K562 (cell line): ENCODE results near the gene DTX4. TPM values are rescaled to one million over a fixed set of nuclear protein-coding genes. Genes with fewer than 3 reads are reported as not detected.

Source experiments
- ATF3 ChIP-seq, 2 experiments: fragments of 450-650 bp in 1 of 2; sonication (generic) in 1 of 2; formaldehyde crosslinking in 1 of 2; IDR thresholded peaks in 1 of 2; conservative IDR thresholded peaks in 1 of 2; 2 replicates each; pipeline versions ENCODE4 v1.6.1 to v1.8.1; 2016 to 2023; ENCODE audit warnings: mild to moderate bottlenecking in 2 of 2, moderate library complexity in 2 of 2, inconsistent platforms in 1 of 2, missing genetic modification reagents in 1 of 2
- CEBPB ChIP-seq: fragments of 450-650 bp; IDR thresholded peaks from 2 replicates; pipeline ENCODE4 v1.6.1; 2016; ENCODE audit warnings: missing genetic modification characterization, missing compliant biosample characterization
- CHD2 ChIP-seq: IDR thresholded peaks from 2 replicates; pipeline ENCODE4 v1.6.1; 2011; ENCODE audit warnings: low read depth, low read length
- CTBP1 ChIP-seq: fragments of 450-650 bp; IDR thresholded peaks from 2 replicates; pipeline ENCODE4 v1.6.1; 2016; ENCODE audit warnings: borderline replicate concordance
- DNMT1 ChIP-seq: fragments of 450-650 bp; IDR thresholded peaks from 2 replicates; pipeline ENCODE4 v1.6.1; 2016; ENCODE audit warnings: antibody characterized with exemption, mild to moderate bottlenecking
- EP300 ChIP-seq: IDR thresholded peaks from 2 replicates; pipeline ENCODE4 v1.6.1; 2012; ENCODE audit warnings: low read length, improper control_type of control experiment
- ESRRA ChIP-seq: fragments of 450-650 bp; IDR thresholded peaks from 2 replicates; pipeline ENCODE4 v1.6.1; 2014; ENCODE audit warnings: low read depth, mild to moderate bottlenecking, moderate library complexity, borderline replicate concordance
- HES1 ChIP-seq: fragments of 450-650 bp; IDR thresholded peaks from 2 replicates; pipeline ENCODE4 v1.6.1; 2016; ENCODE audit warnings: low read depth, mild to moderate bottlenecking, moderate library complexity
- KLF1 ChIP-seq: fragments of 450-650 bp; IDR thresholded peaks from 2 replicates; pipeline ENCODE4 v1.6.1; 2016; ENCODE audit warnings: missing genetic modification characterization, missing compliant biosample characterization
- MNT ChIP-seq, 2 experiments: fragments of 450-650 bp; conservative IDR thresholded peaks; 2 replicates each; pipeline ENCODE4 v1.6.1; 2017; ENCODE audit warnings: mild to moderate bottlenecking in 2 of 2, moderate library complexity in 2 of 2
- NR3C1 ChIP-seq: sonication (generic); formaldehyde crosslinking; IDR thresholded peaks from 2 replicates; pipeline ENCODE4 v1.8.1; 2022; ENCODE audit warnings: missing genetic modification reagents
- PHB2 ChIP-seq: fragments of 450-650 bp; IDR thresholded peaks from 2 replicates; pipeline ENCODE4 v1.6.1; 2017; ENCODE audit warnings: low read depth
- PML ChIP-seq: IDR thresholded peaks from 2 replicates; pipeline ENCODE4 v1.6.1; 2012; ENCODE audit warnings: low read length, inconsistent platforms
- RCOR1 ChIP-seq, 2 experiments: IDR thresholded peaks; 2 replicates each; pipeline ENCODE4 v1.6.1; 2012; ENCODE audit warnings: low read depth in 2 of 2, low read length in 2 of 2, borderline replicate concordance in 1 of 2, improper control_type of control experiment in 1 of 2
- RFX1 ChIP-seq: fragments of 450-650 bp; IDR thresholded peaks from 2 replicates; pipeline ENCODE4 v1.6.1; 2016; ENCODE audit warnings: mild to moderate bottlenecking, moderate library complexity
- TRIM25 ChIP-seq: fragments of 450-650 bp; IDR thresholded peaks from 2 replicates; pipeline ENCODE4 v1.7.0; 2016; ENCODE audit warnings: borderline replicate concordance
- ZBTB26 ChIP-seq: fragments of 450-650 bp; formaldehyde crosslinking; IDR thresholded peaks from 2 replicates; pipeline ENCODE4 v1.4.0; 2022; ENCODE audit warnings: missing genetic modification characterization
- ZBTB43 ChIP-seq: sonication (generic); formaldehyde crosslinking; IDR thresholded peaks from 2 replicates; pipeline ENCODE4 v1.8.0; 2023; ENCODE audit warnings: mild to moderate bottlenecking, missing genetic modification reagents
- polyA plus RNA-seq, 8 experiments: library from polyadenylated mRNA; depleted of rRNA in 4 of 8; stranded (reverse) in 5 of 8; unstranded in 3 of 8; fragments of >200 nt; fragmentation: Nextera tagmentation in 2 of 8; fragmentation: Illumina TruSeq in 1 of 8; extraction: Ambion mirVana in 2 of 8; extraction: Trizol in 1 of 8; gene quantifications; 2 replicates each; pipeline versions ENCODE4 v1.2.1 to v1.2.3, GENCODE V29; 2011 to 2014; ENCODE audit warnings: inconsistent platforms in 1 of 8, missing spikeins in 1 of 8
- total RNA-seq, 7 experiments: library from RNA; depleted of rRNA in 6 of 7; stranded (reverse); fragments of >200 nt in 6 of 7; fragmentation: Illumina TruSeq in 2 of 7; extraction: Trizol in 2 of 7; gene quantifications; 2 replicates each; pipeline versions ENCODE4 v1.2.1 to v1.2.3, GENCODE V29; 2011 to 2021; ENCODE audit warnings: low replicate concordance in 1 of 7

DTX4 gene
- total and polyA plus RNA-seq, 9 of the 15 experiments (the other 6 are each of a cell fraction or from before 2014, with no cell fraction given) = 0.03 to 0.47 (median 0.04) TPM; not detected in 4

- TF ChIP-seq RCOR1 (IDR thresholded peaks at IDR 0.05; ENCODE audit: borderline replicate concordance in 1 of 2, low read depth in 2 of 2, low read length in 2 of 2) (peak in 1 of 2 experiments; percentile 7; a peak in 2 of 4 replicates), ZBTB26 (CRISPR knock-in tag) (peak; percentile 93), KLF1 (tag) (peak; percentile 77; the same call in 1 of the 2 replicates), MNT (conservative IDR thresholded peaks at IDR 0.05) (peak; percentile 76 to 88), ATF3 (IDR thresholded peaks at IDR 0.05) (peak; percentile 46; the same call in 1 of the 2 replicates), ATF3 (CRISPR knock-in tag; conservative IDR thresholded peaks at IDR 0.05) (peak; percentile 98), EP300 (0 out of 2 replicates have a peak, but pooled peaks have one; percentile 16), RFX1 (no peak), NR3C1 (CRISPR knock-in tag) (peak; percentile 92), ZBTB43 (CRISPR knock-in tag) (peak; percentile 90), PML (no peak), CTBP1 (peak; percentile 60), CEBPB (tag) (no peak), DNMT1 (no peak), PHB2 (peak; percentile 76), HES1 (no peak), ESRRA (0 out of 2 replicates have a peak, but pooled peaks have one; percentile 19), TRIM25 (peak; percentile 75; the same call in 1 of the 2 replicates), CHD2 (peak; percentile 42; the same call in 1 of the 2 replicates)
These were observed 27.2 kb upstream of the DTX4 start (continued) for GRCh38 chr11:59144579-59145345.
